Ovary (tissue), 9 donors: ENCODE measurements around the gene NKD2. TPM values are rescaled to one million over a fixed set of nuclear protein-coding genes. Genes with fewer than 3 reads are reported as not detected.
"Not testable (repeated sequence)": the region's sequence is repeated elsewhere in the genome, so short reads cannot be mapped to it uniquely, and the experiment has no call there.

Source experiments
- DNase-seq, 5 donors: peaks; one replicate each; pipeline ENCODE4 v3.0.0-alpha.2; 2019 to 2020
- H3K27ac ChIP-seq, 2 donors: fragments of 200-600 bp; one replicate each; pipeline versions ENCODE4 v1.5.1 to v1.8.0; 2019 to 2022
- H3K27me3 ChIP-seq: fragments of 200-600 bp; one replicate; pipeline ENCODE4 v1.8.0; 2022
- H3K36me3 ChIP-seq: fragments of 200-600 bp; sonication (generic); one replicate; pipeline ENCODE4 v1.5.1; 2019
- H3K4me1 ChIP-seq: one replicate; pipeline ENCODE4 v1.8.1; 2013; ENCODE audit warnings: mild to moderate bottlenecking, moderate library complexity; ENCODE audit not compliant: insufficient read depth
- H3K4me3 ChIP-seq: fragments of 200-600 bp; sonication (generic); one replicate; pipeline ENCODE4 v1.5.1; 2017
- H3K9me3 ChIP-seq, 2 donors: fragments of 200-600 bp in 1 of 2; sonication (generic) in 1 of 2; one replicate each; pipeline versions ENCODE4 v1.5.1 to v1.8.1; 2013 to 2019; ENCODE audit warnings: mild to moderate bottlenecking in 1 of 2, moderate library complexity in 1 of 2
- CTCF ChIP-seq, 3 donors: fragments of 450-650 bp in 2 of 3; fragments of 200-600 bp in 1 of 3; IDR thresholded peaks; one replicate each; pipeline versions ENCODE4 v1.5.1 to v1.8.0; 2016 to 2022; ENCODE audit warnings: antibody characterized with exemption in 3 of 3, mild to moderate bottlenecking in 1 of 3
- EP300 ChIP-seq: sonication (generic); formaldehyde crosslinking; IDR thresholded peaks from one replicate; pipeline ENCODE4 v1.6.1; 2017; ENCODE audit warnings: antibody characterized with exemption
- POLR2A ChIP-seq: fragments of 450-650 bp; IDR thresholded peaks from one replicate; pipeline ENCODE4 v1.6.1; 2017; ENCODE audit warnings: antibody characterized with exemption, mild to moderate bottlenecking, moderate library complexity
- WGBS, 3 donors: extraction: QIAGEN DNeasy Blood & Tissue Kit in 1 of 3; methylation state at CpG; one replicate each; pipeline versions ENCODE4 v1.1.5 to v1.1.7; 2013 to 2017; 5-methylcytosine and 5-hydroxymethylcytosine counted together
- intact Hi-C, 4 donors: fragments of 100-400 bp; cut with DNase I; formaldehyde crosslinking; loops; one replicate each; pipeline versions ENCODE4 v1.11.0 to v1.15.1; 2022 to 2023
- polyA plus RNA-seq, 2 donors: library from polyadenylated mRNA; stranded (reverse); fragments of 200-250 nt in 1 of 2; fragments of 350-450 nt in 1 of 2; fragmentation: Illumina TruSeq in 1 of 2; extraction: RNeasy Lipid Tissue Mini Kit (QIAGEN cat#74804) in 1 of 2; gene quantifications; one replicate each; pipeline ENCODE4 v1.2.3, GENCODE V29; 2013 to 2014
- total RNA-seq, 7 donors: library from RNA; depleted of rRNA in 2 of 7; stranded (reverse); fragments of >200 nt in 2 of 7; fragmentation: NEBNext Ultra II Directional in 3 of 7; extraction: Animal tissue kit (Norgen Biotek cat#: 25700) in 3 of 7; gene quantifications; one replicate each; pipeline versions ENCODE4 v1.1.0 to v1.2.4, GENCODE V29; 2016 to 2023
- donor health status: DM: no; HTN: no; CAD: no; lungs with moderate emphysema.
- donor health status: DM: no; HTN: no; CAD: no.
- donor health status: Bipolar disorder and iron deficiency.
- donor health status: DM: yes; HTN: yes; CAD: no.
- donor health status: DM: no; HTN: no; CAD: no.
- donor health status: DM: yes; HTN: yes; CAD: no.

NKD2 gene
- total and polyA plus RNA-seq, 9 donors: 0.33 to 17.2 (median 1.4) TPM; not detected in 1

DNA sequence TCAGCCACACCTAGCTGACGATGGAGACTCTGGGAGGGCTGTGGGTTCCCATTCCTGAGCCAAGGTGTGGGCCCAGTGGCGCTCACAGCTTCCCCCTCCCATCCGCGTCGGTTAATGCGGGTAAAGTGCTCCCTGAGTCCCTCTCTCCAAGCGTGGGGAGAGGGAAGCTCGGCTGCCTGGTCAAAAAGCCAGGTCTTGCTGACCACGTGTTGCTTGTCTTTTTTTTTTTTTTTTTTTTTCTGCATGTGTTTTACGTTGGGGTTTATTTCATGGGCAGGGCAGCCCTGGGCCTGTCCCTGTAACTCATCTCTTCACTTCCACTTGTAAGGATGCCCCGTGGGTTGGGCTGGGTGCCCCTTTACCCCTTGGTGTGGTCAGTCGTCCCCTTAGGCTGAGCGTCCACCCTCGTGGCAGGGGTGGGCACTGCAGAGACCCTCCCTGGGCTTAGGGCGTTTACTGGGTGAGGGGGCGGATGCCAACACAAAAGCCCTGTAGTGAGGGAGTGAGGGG is 11.9 kb downstream of the NKD2 start:
- H3K36me3 ChIP-seq: no peaks in the 10 kb centered on the region
- WGBS, 3 donors: 79 to 87% (median 85%) methylated on average over 16 of the region's 16 CpGs
- H3K27me3 ChIP-seq: no peaks in the 10 kb centered on the region
- no peaks in the 10 kb centered on the region for H3K9me3 ChIP-seq
- peaks cover 2% of the 10 kb centered on the region for H3K4me1 ChIP-seq
- H3K27ac ChIP-seq: no peak overlapping the region
- intact Hi-C loops: no loop called here
- DNase-seq: no peak
- TF ChIP-seq POLR2A (no peak), EP300 (no peak), CTCF (IDR thresholded peaks at IDR 0.05) (no peak)
- H3K4me3 ChIP-seq: no peak overlapping the region

DNA sequence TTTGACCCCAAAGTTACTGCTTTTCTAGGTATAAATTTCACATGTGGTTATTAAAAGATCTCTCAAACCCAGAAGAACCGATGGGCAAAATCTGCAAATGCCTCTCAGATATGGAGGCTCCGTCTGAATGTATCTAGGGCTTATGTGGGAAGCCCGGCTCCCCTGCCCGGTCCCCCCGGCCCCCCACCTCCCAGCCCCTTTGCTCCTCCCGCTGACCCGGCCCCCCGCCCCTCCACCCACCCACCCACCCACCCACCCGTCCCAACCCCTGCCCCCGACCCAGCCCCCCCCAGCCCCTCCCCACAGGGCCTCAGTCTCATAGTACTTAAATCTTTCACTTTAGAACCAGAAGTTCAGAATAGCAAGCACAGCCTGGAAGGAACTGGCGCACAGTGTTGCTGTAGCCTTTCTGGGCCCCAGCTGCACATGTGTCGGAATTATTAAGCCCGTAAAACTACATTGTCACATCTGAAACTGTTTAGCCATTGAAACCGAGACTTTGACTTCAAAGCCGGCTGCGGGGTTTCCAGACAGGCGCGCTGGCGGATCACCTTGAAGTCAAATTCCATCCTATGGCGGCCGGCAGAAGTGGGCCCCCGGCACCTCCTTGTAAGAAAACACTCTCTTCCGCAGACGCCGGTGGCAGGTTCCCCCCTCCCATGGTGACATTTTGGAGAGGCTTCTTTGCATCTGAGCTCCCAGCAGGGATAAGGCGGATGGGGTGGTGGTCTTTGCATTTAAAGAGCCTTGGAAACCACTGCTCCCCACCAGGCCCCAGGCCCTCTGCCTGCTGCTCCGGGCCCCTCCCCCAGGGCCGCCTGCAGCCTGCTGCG is 12.8 kb downstream of the NKD2 start:
- peak in 1 of 5 donors; percentile 5 for DNase-seq
- Histone ChIP-seq H3K36me3 (no peaks in the 10 kb centered on the region), H3K9me3 (no peaks in the 10 kb centered on the region), H3K4me3 (no peak overlapping the region), H3K27me3 (no peaks in the 10 kb centered on the region), H3K27ac (no peak overlapping the region), H3K4me1 (peaks cover 2% of the 10 kb centered on the region)
- 61 to 68% (median 63%) methylated on average over 29 of the region's 29 CpGs for WGBS, 3 donors
- no peak for TF ChIP-seq POLR2A
- TF ChIP-seq EP300: no peak
- TF ChIP-seq CTCF (IDR thresholded peaks at IDR 0.05): no peak
- intact Hi-C loops: no loop called here

- 74 to 81% (median 81%) methylated on average over 8 to 9 of the region's 9 CpGs for WGBS, 3 donors
These were observed 13.4 kb downstream of the NKD2 start for GRCh38 chr5:1021969-1022336.

GRCh38 chr5:1026700-1027621 is 18.4 kb downstream of the NKD2 start:
- 80 to 85% (median 83%) methylated on average over 29 of the region's 29 CpGs for WGBS, 3 donors
- no peaks in the 10 kb centered on the region for H3K4me1 ChIP-seq
- no peak for TF ChIP-seq POLR2A
- no peak for TF ChIP-seq CTCF (IDR thresholded peaks at IDR 0.05)
- TF ChIP-seq EP300: no peak
- intact Hi-C loops: no loop called here
- H3K27ac ChIP-seq: no peak overlapping the region
- H3K4me3 ChIP-seq: no peak overlapping the region
- peak in 1 of 5 donors; percentile 10 for DNase-seq
- H3K9me3 ChIP-seq: no peaks in the 10 kb centered on the region
- H3K36me3 ChIP-seq: no peaks in the 10 kb centered on the region
- H3K27me3 ChIP-seq: no peaks in the 10 kb centered on the region

More at GRCh38 chr5:1021969-1022336, 13.4 kb downstream of the NKD2 start:
- H3K27me3 ChIP-seq, H3K4me3 ChIP-seq, H3K36me3 ChIP-seq, H3K27ac ChIP-seq, H3K4me1 ChIP-seq, intact Hi-C loops, H3K9me3 ChIP-seq: not testable (repeated sequence)
- DNase-seq: peak in 1 of 5 donors; percentile 15
